SK-N-SH treated with all-trans-retinoic acid at 6 μM for 48 hours (cell line): ENCODE data around the gene IQSEC3.

Source experiments
- ARNTL ChIP-seq: fragments of 450-650 bp; formaldehyde crosslinking; IDR thresholded peaks from 2 replicates; pipeline ENCODE4 v1.5.0; 2020; ENCODE audit warnings: low read depth, mild to moderate bottlenecking, moderate library complexity, borderline replicate concordance
- CSDC2 ChIP-seq: fragments of 250-450 bp; sonication (Bioruptor Pico); IDR thresholded peaks from 2 replicates; pipeline ENCODE4 v1.5.0; 2020; ENCODE audit warnings: mild to moderate bottlenecking, moderate library complexity
- RARB ChIP-seq: fragments of 250-450 bp; sonication (Bioruptor Pico); IDR thresholded peaks from 2 replicates; pipeline ENCODE4 v1.8.0; 2021; ENCODE audit warnings: mild to moderate bottlenecking, moderate library complexity
- ZFP3 ChIP-seq: fragments of 250-450 bp; sonication (Bioruptor Pico); IDR thresholded peaks from 2 replicates; pipeline ENCODE4 v1.5.0; 2020; ENCODE audit warnings: mild to moderate bottlenecking, moderate library complexity
- TF ChIP-seq, protein P1 (sequence below): fragments of 250-450 bp; sonication (Bioruptor Pico); IDR thresholded peaks from 2 replicates; pipeline ENCODE4 v1.8.0; 2020; ENCODE audit warnings: mild to moderate bottlenecking, moderate library complexity, borderline replicate concordance
- TF ChIP-seq, protein P2 (sequence below): fragments of 250-450 bp; sonication (Bioruptor Pico); IDR thresholded peaks from 2 replicates; pipeline ENCODE4 v1.8.0; 2021; ENCODE audit warnings: low read depth, mild to moderate bottlenecking, moderate library complexity, borderline replicate concordance
- TF ChIP-seq, protein P3 (sequence below): fragments of 250-450 bp; sonication (Bioruptor Pico); IDR thresholded peaks from 2 replicates; pipeline ENCODE4 v1.5.1; 2020; ENCODE audit warnings: low read depth, mild to moderate bottlenecking, moderate library complexity

DNA sequence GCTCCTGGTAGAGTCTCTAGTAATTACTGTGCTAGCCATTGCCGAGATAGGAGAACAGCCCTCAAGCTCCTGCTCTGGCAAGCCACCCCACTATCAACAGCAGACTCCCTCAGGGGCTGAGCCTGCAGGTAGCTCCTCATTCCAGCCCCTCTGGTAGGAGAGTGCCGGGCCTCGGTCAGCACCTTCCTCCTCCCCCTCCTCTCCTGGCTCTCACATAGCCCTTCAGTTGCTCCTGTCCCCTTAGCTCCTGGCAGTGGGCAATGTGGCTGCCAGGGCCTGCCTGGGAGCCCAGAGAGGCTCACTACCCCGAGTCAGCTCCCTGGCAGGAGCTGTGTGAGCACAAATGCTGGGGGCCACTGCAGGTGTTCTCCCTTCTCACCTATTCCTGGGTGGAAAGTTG is 52.0 kb downstream of the IQSEC3 start:
- TF ChIP-seq ZFP3 (CRISPR knock-in tag): no peak
- TF ChIP-seq CSDC2 (CRISPR knock-in tag): no peak
- TF ChIP-seq, protein P1, sequence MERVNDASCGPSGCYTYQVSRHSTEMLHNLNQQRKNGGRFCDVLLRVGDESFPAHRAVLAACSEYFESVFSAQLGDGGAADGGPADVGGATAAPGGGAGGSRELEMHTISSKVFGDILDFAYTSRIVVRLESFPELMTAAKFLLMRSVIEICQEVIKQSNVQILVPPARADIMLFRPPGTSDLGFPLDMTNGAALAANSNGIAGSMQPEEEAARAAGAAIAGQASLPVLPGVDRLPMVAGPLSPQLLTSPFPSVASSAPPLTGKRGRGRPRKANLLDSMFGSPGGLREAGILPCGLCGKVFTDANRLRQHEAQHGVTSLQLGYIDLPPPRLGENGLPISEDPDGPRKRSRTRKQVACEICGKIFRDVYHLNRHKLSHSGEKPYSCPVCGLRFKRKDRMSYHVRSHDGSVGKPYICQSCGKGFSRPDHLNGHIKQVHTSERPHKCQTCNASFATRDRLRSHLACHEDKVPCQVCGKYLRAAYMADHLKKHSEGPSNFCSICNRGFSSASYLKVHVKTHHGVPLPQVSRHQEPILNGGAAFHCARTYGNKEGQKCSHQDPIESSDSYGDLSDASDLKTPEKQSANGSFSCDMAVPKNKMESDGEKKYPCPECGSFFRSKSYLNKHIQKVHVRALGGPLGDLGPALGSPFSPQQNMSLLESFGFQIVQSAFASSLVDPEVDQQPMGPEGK (CRISPR knock-in tag): no peak
- TF ChIP-seq ARNTL (CRISPR knock-in tag): no peak
- TF ChIP-seq, protein P2, sequence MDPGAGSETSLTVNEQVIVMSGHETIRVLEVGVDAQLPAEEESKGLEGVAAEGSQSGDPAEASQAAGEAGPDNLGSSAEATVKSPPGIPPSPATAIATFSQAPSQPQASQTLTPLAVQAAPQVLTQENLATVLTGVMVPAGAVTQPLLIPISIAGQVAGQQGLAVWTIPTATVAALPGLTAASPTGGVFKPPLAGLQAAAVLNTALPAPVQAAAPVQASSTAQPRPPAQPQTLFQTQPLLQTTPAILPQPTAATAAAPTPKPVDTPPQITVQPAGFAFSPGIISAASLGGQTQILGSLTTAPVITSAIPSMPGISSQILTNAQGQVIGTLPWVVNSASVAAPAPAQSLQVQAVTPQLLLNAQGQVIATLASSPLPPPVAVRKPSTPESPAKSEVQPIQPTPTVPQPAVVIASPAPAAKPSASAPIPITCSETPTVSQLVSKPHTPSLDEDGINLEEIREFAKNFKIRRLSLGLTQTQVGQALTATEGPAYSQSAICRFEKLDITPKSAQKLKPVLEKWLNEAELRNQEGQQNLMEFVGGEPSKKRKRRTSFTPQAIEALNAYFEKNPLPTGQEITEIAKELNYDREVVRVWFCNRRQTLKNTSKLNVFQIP (CRISPR knock-in tag): no peak
- TF ChIP-seq, protein P3, sequence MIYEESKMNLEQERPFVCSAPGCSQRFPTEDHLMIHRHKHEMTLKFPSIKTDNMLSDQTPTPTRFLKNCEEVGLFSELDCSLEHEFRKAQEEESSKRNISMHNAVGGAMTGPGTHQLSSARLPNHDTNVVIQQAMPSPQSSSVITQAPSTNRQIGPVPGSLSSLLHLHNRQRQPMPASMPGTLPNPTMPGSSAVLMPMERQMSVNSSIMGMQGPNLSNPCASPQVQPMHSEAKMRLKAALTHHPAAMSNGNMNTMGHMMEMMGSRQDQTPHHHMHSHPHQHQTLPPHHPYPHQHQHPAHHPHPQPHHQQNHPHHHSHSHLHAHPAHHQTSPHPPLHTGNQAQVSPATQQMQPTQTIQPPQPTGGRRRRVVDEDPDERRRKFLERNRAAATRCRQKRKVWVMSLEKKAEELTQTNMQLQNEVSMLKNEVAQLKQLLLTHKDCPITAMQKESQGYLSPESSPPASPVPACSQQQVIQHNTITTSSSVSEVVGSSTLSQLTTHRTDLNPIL: no peak
- TF ChIP-seq RARB (CRISPR knock-in tag): no peak
